T-cell (primary cell): ENCODE measurements around the gene VDAC2. TPM values are rescaled to one million over a fixed set of nuclear protein-coding genes. Genes with fewer than 3 reads are reported as not detected.
A peak's percentile ranks its signal among the peaks of the same experiment; 100 is the strongest.
"Not testable (repeated sequence)": the region's sequence is repeated elsewhere in the genome, so short reads cannot be mapped to it uniquely, and the experiment has no call there.

Experiments
- ATAC-seq, 4 experiments: fragments of 200-7000 bp in 3 of 4; fragments of 150-1000 bp in 1 of 4; cut with Tn5 transposase; replicated peaks in 1 of 4; 1 replicate in 3 of 4; 2 replicates in 1 of 4; pipeline ENCODE4 v1.10.0; 2021; ENCODE audit warnings: moderate library complexity in 3 of 4, mild to moderate bottlenecking in 2 of 4, moderate number of reproducible peaks in 1 of 4
- CTCF ChIA-PET, 2 donors: fragments of 300-600 bp; sonication (Branson Sonifier 250); formaldehyde crosslinking; loops; one replicate each; lab custom pipeline; 2022; ENCODE audit warnings: antibody characterized with exemption in 2 of 2; lab: Charles Lee
- POLR2A ChIA-PET, 2 donors: fragments of 300-600 bp; sonication (Branson Sonifier 250); formaldehyde crosslinking; loops; one replicate each; lab custom pipeline; 2022; ENCODE audit warnings: antibody characterized with exemption in 2 of 2; lab: Charles Lee
- DNase-seq, 35 experiments: peaks; one replicate each; pipeline versions ENCODE4 v3.0.0 to v3.0.0-alpha.2; 2013 to 2023
- H3K27ac ChIP-seq: one replicate; pipeline ENCODE4 v1.5.1; 2013; ENCODE audit warnings: low read length
- H3K27me3 ChIP-seq, 2 experiments: replicated peaks in 1 of 2; 1 replicate in 1 of 2; 2 replicates in 1 of 2; pipeline versions ENCODE4 v1.6.1 to v1.7.0; 2013; ENCODE audit warnings: low read length in 1 of 2, mixed read lengths in 1 of 2; ENCODE audit not compliant: control insufficient read depth in 2 of 2, insufficient read depth in 2 of 2; ENCODE audit errors: extremely low read depth in 1 of 2
- H3K36me3 ChIP-seq, 2 donors: 1 replicate in 1 of 2; 2 replicates in 1 of 2; pipeline versions ENCODE4 v1.6.1 to v1.7.0; 2013; ENCODE audit warnings: low read length in 1 of 2; ENCODE audit not compliant: control insufficient read depth in 2 of 2, insufficient read depth in 1 of 2; ENCODE audit errors: extremely low read depth in 1 of 2
- H3K4me1 ChIP-seq, 2 experiments: 1 replicate in 1 of 2; 2 replicates in 1 of 2; pipeline versions ENCODE4 v1.6.1 to v1.7.0; 2013; ENCODE audit warnings: low read length in 2 of 2, mixed read lengths in 1 of 2; ENCODE audit not compliant: insufficient read depth in 2 of 2, control insufficient read depth in 1 of 2; ENCODE audit errors: extremely low read depth in 1 of 2
- H3K4me3 ChIP-seq, 2 donors: 1 replicate in 1 of 2; 2 replicates in 1 of 2; pipeline versions ENCODE4 v1.5.1 to v1.7.0; 2013; ENCODE audit warnings: mild to moderate bottlenecking in 2 of 2, low read length in 1 of 2, moderate library complexity in 1 of 2; ENCODE audit not compliant: control insufficient read depth in 1 of 2; ENCODE audit errors: extremely low read depth in 1 of 2
- H3K9me3 ChIP-seq: 2 replicates; pipeline ENCODE4 v1.7.0; 2013
- H3K27ac Mint-ChIP-seq, 2 donors: one replicate each; pipeline ENCODE4 v1.8.0; 2020 to 2021; ENCODE audit warnings: mild to moderate bottlenecking in 2 of 2, mixed read lengths in 2 of 2
- H3K27me3 Mint-ChIP-seq, 2 donors: one replicate each; pipeline ENCODE4 v1.8.0; 2021 to 2022; ENCODE audit warnings: mixed read lengths in 2 of 2
- H3K36me3 Mint-ChIP-seq: one replicate; pipeline ENCODE4 v1.8.0; 2021; ENCODE audit warnings: mixed read lengths
- H3K4me1 Mint-ChIP-seq, 3 donors: one replicate each; pipeline ENCODE4 v1.8.0; 2020 to 2022; ENCODE audit warnings: mixed read lengths in 3 of 3, mild to moderate bottlenecking in 1 of 3
- H3K4me3 Mint-ChIP-seq, 3 donors: one replicate each; pipeline ENCODE4 v1.8.0; 2020 to 2022; ENCODE audit warnings: mild to moderate bottlenecking in 3 of 3, mixed read lengths in 3 of 3, moderate library complexity in 3 of 3
- H3K9me3 Mint-ChIP-seq, 3 donors: one replicate each; pipeline ENCODE4 v1.8.0; 2020 to 2022; ENCODE audit warnings: mixed read lengths in 3 of 3
- WGBS: methylation state at CpG from one replicate; pipeline ENCODE4 v1.1.5; 2013; ENCODE audit warnings: missing lambda C conversion rate; ENCODE audit not compliant: insufficient coverage; 5-methylcytosine and 5-hydroxymethylcytosine counted together
- total RNA-seq, 35 experiments: library from RNA in 6 of 35; stranded (reverse) in 6 of 35; fragments of 120-200 nt in 1 of 35; gene quantifications; one replicate each; pipeline versions ENCODE4 v1.2.1 to v1.2.4 and lab custom pipeline; 2013 to 2026

The VDAC2 gene
- total RNA-seq, 5 donors from 2014 or later (not counting 1 experiment from before 2014, with no cell fraction given) = 82.8 to 111 (median 86.8) TPM

DNA sequence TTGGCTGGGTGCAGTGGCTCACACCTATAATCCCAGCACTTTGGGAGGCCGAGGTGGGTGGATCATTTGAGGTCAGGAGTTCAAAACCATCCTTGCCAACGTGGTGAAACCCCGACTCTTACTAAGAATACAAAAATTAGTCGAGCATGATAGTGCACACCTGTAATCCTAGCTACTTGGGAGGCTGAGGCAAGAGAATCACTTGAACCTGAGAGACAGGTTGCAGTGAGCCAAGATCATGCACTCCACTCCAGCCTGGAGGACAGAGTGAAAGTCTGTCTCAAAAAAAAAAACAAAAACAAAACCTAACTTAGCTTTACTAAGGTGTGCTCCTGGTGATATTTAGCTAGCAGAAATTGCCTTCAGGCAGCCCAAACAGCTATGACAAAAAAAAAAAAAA lies 24.3 kb upstream of the VDAC2 start:
- no peak for ATAC-seq
- DNase-seq = no peak
- 82% methylated on average over 2 of the region's 4 CpGs for WGBS
- POLR2A ChIA-PET = interaction anchor here in 1 of 2 donors (0.6 kb wide), 1 partner anchor 50 kb away, joined by 3 read pairs; the partner anchor contains the start of gene COMTD1
- no peaks in the 10 kb centered on the region for H3K27me3 Mint-ChIP-seq
- H3K4me3 Mint-ChIP-seq = no peak overlapping the region
- H3K36me3 ChIP-seq = peaks cover 0 to 2% of the 10 kb centered on the region in 2 donors
- no peak overlapping the region for H3K4me3 ChIP-seq
- H3K4me1 Mint-ChIP-seq = peaks cover 6 to 8% (median 6%) of the 10 kb centered on the region in 3 donors
- H3K9me3 Mint-ChIP-seq = no peaks in the 10 kb centered on the region
- no peaks in the 10 kb centered on the region for H3K9me3 ChIP-seq
- H3K4me1 ChIP-seq = peaks cover 4 to 10% of the 10 kb centered on the region in 2 experiments
- peaks cover 5% of the 10 kb centered on the region for H3K36me3 Mint-ChIP-seq
- H3K27me3 ChIP-seq = no peaks in the 10 kb centered on the region
- CTCF ChIA-PET = interaction anchor here (0.6 to 3.7 kb wide), 7 partner anchors 11 to 600 kb away, joined by 3 to 54 read pairs (median 4); partner anchors contain the start of genes COMTD1 (in 1 of the 2) and VDAC2 (in 1 of the 2)
- H3K27ac Mint-ChIP-seq = peak overlapping the region; percentile 61 to 66
- no peak overlapping the region for H3K27ac ChIP-seq

DNA sequence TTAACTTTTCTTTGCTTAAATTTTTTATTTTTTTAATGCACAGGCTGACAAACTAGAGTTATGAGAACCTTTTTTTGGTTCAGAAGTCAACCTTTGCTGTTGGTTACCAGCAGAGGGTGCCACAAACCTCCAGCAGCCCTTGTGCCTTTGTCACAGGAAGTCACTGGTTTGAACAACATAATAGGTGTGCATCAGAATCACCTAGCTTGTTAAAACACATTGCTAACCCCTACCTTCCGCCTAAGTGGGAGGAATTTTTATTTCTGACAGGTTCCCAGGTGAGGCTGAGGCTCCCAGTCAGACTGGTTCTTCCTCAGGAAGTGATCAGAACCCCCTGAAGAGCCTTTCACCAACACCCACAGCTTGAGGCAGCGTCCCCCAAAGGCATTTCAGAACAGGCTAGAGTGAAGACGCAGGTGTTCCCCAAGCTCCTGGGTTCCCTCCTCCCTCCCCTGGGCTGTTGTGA lies 22.6 kb upstream of the VDAC2 start:
- H3K4me3 ChIP-seq = no peak overlapping the region
- ATAC-seq (peak; percentile 93 to 99 (median 95)), DNase-seq (peak; percentile 36 to 88 (median 69))
- no peaks in the 10 kb centered on the region for H3K9me3 Mint-ChIP-seq
- peaks cover 4 to 10% of the 10 kb centered on the region in 2 experiments for H3K4me1 ChIP-seq
- H3K27me3 Mint-ChIP-seq = no peaks in the 10 kb centered on the region
- H3K36me3 ChIP-seq = peaks cover 2 to 4% of the 10 kb centered on the region in 2 donors
- H3K4me3 Mint-ChIP-seq = peak overlapping the region in 1 of 3 donors; percentile 13
- ChIA-PET POLR2A (interaction anchor here (0.6 to 1.3 kb wide), 5 partner anchors 9 to 43 kb away, joined by 3 to 8 read pairs (median 7); partner anchors contain the start of gene VDAC2 (in 2 of the 2)), CTCF (interaction anchor here (0.5 to 3.7 kb wide), 33 partner anchors 9 to 1309 kb away, joined by 3 to 54 read pairs (median 6); partner anchors contain the start of genes COMTD1 (in 2 of the 2), VDAC2 (in 2 of the 2) and SAMD8 (in 1 of the 2))
- H3K36me3 Mint-ChIP-seq = peaks cover 7% of the 10 kb centered on the region
- no peaks in the 10 kb centered on the region for H3K9me3 ChIP-seq
- H3K27ac Mint-ChIP-seq = peak overlapping the region; percentile 91 to 93
- peaks cover 6 to 8% (median 6%) of the 10 kb centered on the region in 3 donors for H3K4me1 Mint-ChIP-seq
- H3K27me3 ChIP-seq = no peaks in the 10 kb centered on the region
- WGBS = no CpG with 5 or more reads among the region's 3 CpGs
- H3K27ac ChIP-seq = peak overlapping the region; percentile 61

DNA sequence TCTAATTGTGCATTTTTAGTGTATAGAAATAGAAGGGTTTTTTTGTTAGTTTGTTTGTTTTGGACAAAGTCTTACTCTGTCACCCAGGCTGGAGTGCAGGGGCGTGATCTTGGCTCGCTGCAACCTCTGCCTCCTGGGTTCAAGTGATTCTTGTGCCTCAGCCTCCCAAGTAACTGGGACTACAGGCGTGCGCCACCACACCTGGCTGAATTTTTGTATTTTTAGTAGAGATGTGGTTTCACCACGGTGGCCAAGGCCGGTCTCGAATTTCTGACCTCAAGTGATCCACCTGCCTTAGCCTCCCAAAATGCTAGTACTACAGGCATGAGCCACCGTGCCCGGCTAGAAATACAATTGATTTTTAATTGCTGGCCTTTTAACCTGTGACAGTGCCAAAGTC lies 22.1 kb upstream of the VDAC2 start:
- H3K27me3 Mint-ChIP-seq, H3K4me3 Mint-ChIP-seq, H3K4me1 ChIP-seq, DNase-seq, H3K9me3 Mint-ChIP-seq, H3K27me3 ChIP-seq, H3K4me3 ChIP-seq, H3K9me3 ChIP-seq, H3K36me3 ChIP-seq, H3K4me1 Mint-ChIP-seq, ATAC-seq, H3K36me3 Mint-ChIP-seq: not testable (repeated sequence)
- H3K27ac Mint-ChIP-seq = peak overlapping the region; percentile 91 to 93
- WGBS = no CpG with 5 or more reads among the region's 9 CpGs
- ChIA-PET CTCF (interaction anchor here (0.8 to 3.7 kb wide), 25 partner anchors 9 to 78 kb away, joined by 3 to 54 read pairs (median 7); partner anchors contain the start of genes COMTD1 (in 2 of the 2), VDAC2 (in 2 of the 2) and SAMD8 (in 1 of the 2)), POLR2A (interaction anchor here (1.0 to 1.3 kb wide), 4 partner anchors 22 to 42 kb away, joined by 3 to 8 read pairs (median 7); partner anchors contain the start of gene VDAC2 (in 2 of the 2))
- peak overlapping the region; percentile 61 for H3K27ac ChIP-seq

DNA sequence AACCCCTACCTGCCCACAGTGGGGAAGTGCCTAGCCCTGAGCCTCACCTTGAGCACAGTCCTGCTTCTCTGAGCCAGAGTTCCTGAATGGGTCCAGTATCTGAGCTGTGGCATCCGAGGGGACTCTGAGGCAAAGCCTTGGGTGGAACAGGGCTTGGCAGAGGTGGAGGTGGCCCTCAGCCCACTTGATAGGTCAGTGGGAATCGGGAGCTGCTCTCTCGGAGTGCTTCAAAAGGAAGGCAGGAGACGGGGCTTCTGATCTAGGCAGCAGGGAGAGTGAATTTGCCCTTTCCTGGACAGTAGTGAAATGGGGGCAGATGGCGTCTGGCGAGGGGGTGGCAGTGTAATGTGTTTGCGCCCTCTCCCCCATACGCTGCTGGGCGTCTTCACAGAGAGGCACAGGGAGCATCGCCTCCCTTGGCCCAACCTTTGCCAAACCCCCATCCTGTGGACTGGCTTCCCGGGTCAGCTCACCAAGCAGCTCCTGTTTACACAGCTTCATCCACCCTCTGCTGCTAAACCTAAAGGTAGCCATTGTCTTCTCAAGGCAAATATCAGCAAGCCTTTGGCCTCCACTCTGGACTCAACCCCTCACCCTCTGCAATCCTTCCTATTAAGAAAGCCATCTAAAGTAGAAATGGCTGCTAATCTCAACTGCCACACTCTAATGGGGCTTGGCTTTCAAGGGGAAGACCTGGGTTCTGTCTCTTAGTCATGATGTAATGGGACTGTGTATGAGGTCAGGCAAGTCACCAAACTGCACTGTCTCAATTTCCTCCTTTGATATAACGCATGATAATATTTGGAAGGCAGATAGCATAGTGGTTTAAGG lies 21.1 kb upstream of the VDAC2 start:
- no peaks in the 10 kb centered on the region for H3K9me3 ChIP-seq
- no peak overlapping the region for H3K4me3 Mint-ChIP-seq
- H3K27me3 ChIP-seq = no peaks in the 10 kb centered on the region
- H3K4me1 Mint-ChIP-seq = peaks cover 6 to 8% (median 6%) of the 10 kb centered on the region in 3 donors
- H3K9me3 Mint-ChIP-seq = no peaks in the 10 kb centered on the region
- H3K4me3 ChIP-seq = no peak overlapping the region
- no peaks in the 10 kb centered on the region for H3K27me3 Mint-ChIP-seq
- POLR2A ChIA-PET = no interaction called here
- no peak overlapping the region for H3K27ac Mint-ChIP-seq
- no peak for ATAC-seq
- H3K36me3 Mint-ChIP-seq = peaks cover 5% of the 10 kb centered on the region
- over 99% methylated on average over 9 of the region's 12 CpGs for WGBS
- no peak overlapping the region for H3K27ac ChIP-seq
- no peak for DNase-seq
- CTCF ChIA-PET = interaction anchor here (0.6 to 3.7 kb wide), 8 partner anchors 14 to 75 kb away, joined by 3 to 53 read pairs (median 4); partner anchors contain the start of gene COMTD1 (in 2 of the 2)
- peaks cover 2 to 4% of the 10 kb centered on the region in 2 donors for H3K36me3 ChIP-seq
- H3K4me1 ChIP-seq = peaks cover 4 to 10% of the 10 kb centered on the region in 2 experiments

DNA sequence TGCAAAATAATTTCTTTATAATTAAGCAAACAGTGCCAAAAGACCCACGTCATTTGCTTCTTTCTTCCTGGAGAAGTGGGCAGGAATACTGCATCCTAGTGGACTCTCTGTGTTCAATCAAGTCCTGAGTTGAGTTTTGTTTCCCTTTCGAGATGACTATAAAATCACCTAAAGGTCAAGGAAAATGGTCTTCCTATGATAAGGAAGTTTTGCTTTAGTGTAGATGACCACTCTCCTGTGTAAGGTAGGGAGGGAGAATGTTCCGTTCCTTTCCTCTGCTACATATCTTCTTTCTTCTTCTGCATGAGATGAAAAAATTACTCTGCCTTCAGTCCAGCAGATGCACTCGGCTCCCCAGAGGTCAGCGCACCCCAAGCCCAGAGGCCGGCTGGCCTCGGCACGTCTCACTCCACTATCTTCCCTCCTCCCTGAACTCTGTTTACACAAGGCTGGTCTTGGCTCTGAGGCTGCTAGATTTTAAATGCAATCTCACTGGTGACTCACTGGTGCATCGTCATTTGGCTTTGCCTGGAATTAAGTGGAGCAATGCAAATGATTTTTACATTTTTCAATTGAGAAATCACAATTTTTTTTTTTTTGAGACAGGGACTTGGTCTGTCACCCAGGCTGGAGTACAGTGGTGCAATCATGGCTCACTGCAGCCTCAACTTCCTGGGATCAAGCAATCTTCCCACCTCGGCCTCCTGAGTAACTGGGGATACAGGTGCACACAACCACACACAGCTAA lies 18.6 kb upstream of the VDAC2 start:
- Mint-ChIP-seq H3K36me3 (peaks cover 8% of the 10 kb centered on the region), H3K9me3 (no peaks in the 10 kb centered on the region), H3K27me3 (no peaks in the 10 kb centered on the region), H3K27ac (no peak overlapping the region), H3K4me3 (no peak overlapping the region), H3K4me1 (peaks cover 6 to 8% (median 6%) of the 10 kb centered on the region in 3 donors)
- WGBS = 98% methylated on average over 5 of the region's 10 CpGs
- ChIA-PET POLR2A (interaction anchor here in 1 of 2 donors (0.6 kb wide), 1 partner anchor 9 kb away, joined by 3 read pairs; no protein-coding TSS in a partner anchor), CTCF (interaction anchor here in 1 of 2 donors (0.7 kb wide), 2 partner anchors 20 to 966 kb away, joined by 3 read pairs; no protein-coding TSS in a partner anchor)
- H3K27me3 ChIP-seq = no peaks in the 10 kb centered on the region
- H3K4me3 ChIP-seq = no peak overlapping the region
- peaks cover 4 to 10% of the 10 kb centered on the region in 2 experiments for H3K4me1 ChIP-seq
- no peak overlapping the region for H3K27ac ChIP-seq
- H3K36me3 ChIP-seq = peaks cover 2 to 4% of the 10 kb centered on the region in 2 donors
- no peak for ATAC-seq
- no peaks in the 10 kb centered on the region for H3K9me3 ChIP-seq
- DNase-seq = no peak
